Neural cell (in vitro differentiated cells): Measurements from ENCODE around the gene COL8A1. TPM values are rescaled to one million over a fixed set of nuclear protein-coding genes. Genes with fewer than 3 reads are reported as not detected.

Source experiments
- H2AFZ ChIP-seq: fragments of 200-600, 300-800 bp; sonication (generic), shearing (Covaris generic); 2 replicates; pipeline ENCODE4 v1.6.0; 2014; ENCODE audit warnings: low read depth, mild to moderate bottlenecking, antibody characterized with exemption, low read length, moderate library complexity
- H3F3A ChIP-seq: fragments of 200-600 bp; shearing (Covaris generic); 2 replicates; pipeline ENCODE4 v1.6.1; 2016; ENCODE audit warnings: mild to moderate bottlenecking, moderate library complexity, mixed read lengths, antibody characterized with exemption, low read length; ENCODE audit not compliant: insufficient read depth, poor library complexity, severe bottlenecking
- H3K27ac ChIP-seq: fragments of 200-600, 300-800 bp; sonication (generic), shearing (Covaris generic); 2 replicates; pipeline ENCODE4 v1.5.1; 2014; ENCODE audit warnings: mild to moderate bottlenecking, low read length, moderate library complexity
- H3K27me3 ChIP-seq: fragments of 300-800, 200-600 bp; sonication (generic), shearing (Covaris generic); 2 replicates; pipeline ENCODE4 v1.6.0; 2014; ENCODE audit warnings: mild to moderate bottlenecking, low read depth, low read length, moderate library complexity; ENCODE audit not compliant: insufficient read depth
- H3K36me3 ChIP-seq: fragments of 300-800, 200-600 bp; sonication (generic), shearing (Covaris generic); 2 replicates; pipeline ENCODE4 v1.5.1; 2014; ENCODE audit warnings: mild to moderate bottlenecking, antibody characterized with exemption, low read length, moderate library complexity; ENCODE audit not compliant: insufficient read depth
- H3K4me2 ChIP-seq: fragments of 300-800, 200-600 bp; sonication (generic), shearing (Covaris generic); 2 replicates; pipeline ENCODE4 v1.6.0; 2014; ENCODE audit warnings: mild to moderate bottlenecking, low read length
- H3K4me3 ChIP-seq: fragments of 300-800, 200-600 bp; sonication (generic), shearing (Covaris generic); 2 replicates; pipeline ENCODE4 v1.5.1; 2014; ENCODE audit warnings: mild to moderate bottlenecking, low read length, moderate library complexity
- H3K79me2 ChIP-seq: fragments of 200-600 bp; shearing (Covaris generic); replicated peaks from 2 replicates; pipeline ENCODE4 v1.6.0; 2014; ENCODE audit warnings: mild to moderate bottlenecking, low read length, moderate library complexity; ENCODE audit not compliant: insufficient read depth
- H3K9ac ChIP-seq: fragments of 300-800, 200-600 bp; sonication (generic), shearing (Covaris generic); 2 replicates; pipeline ENCODE4 v1.6.1; 2016; ENCODE audit warnings: mild to moderate bottlenecking, low read length, mixed read lengths
- H3K9me2 ChIP-seq: fragments of 200-600 bp; shearing (Covaris generic); 2 replicates; pipeline ENCODE4 v1.6.1; 2016; ENCODE audit warnings: mild to moderate bottlenecking, low read length, mixed read lengths; ENCODE audit not compliant: insufficient read depth
- H3K9me3 ChIP-seq: fragments of 200-600, 300-800 bp; sonication (generic), shearing (Covaris generic); 2 replicates; pipeline ENCODE4 v1.6.1; 2016; ENCODE audit warnings: mild to moderate bottlenecking, mixed run types, low read length, moderate library complexity, mixed read lengths
- H4K20me1 ChIP-seq: fragments of 200-600 bp; shearing (Covaris generic); 2 replicates; pipeline ENCODE4 v1.6.1; 2016; ENCODE audit warnings: mild to moderate bottlenecking, mixed run types; ENCODE audit not compliant: insufficient read depth
- CTCF ChIP-seq: fragments of 450-650 bp; IDR thresholded peaks from 2 replicates; pipeline ENCODE4 v1.5.1; 2014; ENCODE audit warnings: antibody characterized with exemption, mild to moderate bottlenecking, moderate library complexity; ENCODE audit not compliant: poor library complexity, severe bottlenecking
- EP300 ChIP-seq: fragments of 450-650 bp; conservative IDR thresholded peaks from 2 replicates; pipeline ENCODE4 v1.6.1; 2014; ENCODE audit warnings: antibody characterized with exemption, mild to moderate bottlenecking, moderate library complexity; ENCODE audit not compliant: poor library complexity, severe bottlenecking
- EZH2 ChIP-seq: fragments of 200-600, 300-800 bp; shearing (Covaris generic), sonication (generic); IDR thresholded peaks from 2 replicates; pipeline ENCODE4 v1.6.1; 2014; ENCODE audit warnings: antibody characterized with exemption, low read length, borderline replicate concordance, mild to moderate bottlenecking; ENCODE audit not compliant: insufficient read depth, poor library complexity, severe bottlenecking
- MXI1 ChIP-seq: fragments of 450-650 bp; conservative IDR thresholded peaks from 2 replicates; pipeline ENCODE4 v1.6.1; 2014; ENCODE audit warnings: antibody characterized with exemption, mild to moderate bottlenecking; ENCODE audit not compliant: poor library complexity, severe bottlenecking
- POLR2AphosphoS5 ChIP-seq: IDR thresholded peaks from 2 replicates; pipeline ENCODE4 v1.6.1; 2012
- RAD21 ChIP-seq: fragments of 450-650 bp; conservative IDR thresholded peaks from 2 replicates; pipeline ENCODE4 v1.6.1; 2014; ENCODE audit warnings: antibody characterized with exemption, mild to moderate bottlenecking, moderate library complexity
- REST ChIP-seq: IDR thresholded peaks from 2 replicates; pipeline ENCODE4 v1.6.1; 2012; ENCODE audit warnings: borderline replicate concordance
- SMC3 ChIP-seq: fragments of 450-650 bp; conservative IDR thresholded peaks from 2 replicates; pipeline ENCODE4 v1.6.1; 2014; ENCODE audit warnings: antibody characterized with exemption, mild to moderate bottlenecking, moderate library complexity; ENCODE audit not compliant: poor library complexity
- polyA plus RNA-seq: library from polyadenylated mRNA; depleted of rRNA; stranded (reverse); fragments of >200 nt; gene quantifications from 2 replicates; pipeline ENCODE4 v1.2.3, GENCODE V29; 2014

COL8A1 gene
- polyA plus RNA-seq, 1 donor from 2014 or later = 0.04 TPM

- Histone ChIP-seq H3K9me2 (no peaks in the 10 kb centered on the region), H4K20me1 (no peaks in the 10 kb centered on the region), H3K27me3 (no peaks in the 10 kb centered on the region), H3K9ac (no peak overlapping the region), H2AFZ (no peak overlapping the region), H3K9me3 (no peaks in the 10 kb centered on the region), H3K4me3 (no peak overlapping the region), H3K79me2 (no peaks in the 10 kb centered on the region), H3F3A (no peaks in the 10 kb centered on the region), H3K27ac (no peak overlapping the region), H3K4me2 (no peak overlapping the region), H3K36me3 (no peaks in the 10 kb centered on the region)
- TF ChIP-seq RAD21 (no peak), CTCF (no peak), SMC3 (no peak), POLR2AphosphoS5 (no peak)
These were observed 126.0 kb downstream of the COL8A1 start for GRCh38 chr3:99764377-99764776.

GRCh38 chr3:99765042-99765942 is 126.9 kb downstream of the COL8A1 start:
- H3K9me2 ChIP-seq = no peaks in the 10 kb centered on the region
- no peak overlapping the region for H2AFZ ChIP-seq
- H3K27ac ChIP-seq = no peak overlapping the region
- H3K36me3 ChIP-seq = no peaks in the 10 kb centered on the region
- no peaks in the 10 kb centered on the region for H3F3A ChIP-seq
- H3K4me3 ChIP-seq = no peak overlapping the region
- H3K79me2 ChIP-seq = no peaks in the 10 kb centered on the region
- no peaks in the 10 kb centered on the region for H4K20me1 ChIP-seq
- no peak overlapping the region for H3K4me2 ChIP-seq
- H3K27me3 ChIP-seq = no peaks in the 10 kb centered on the region
- no peak for TF ChIP-seq POLR2AphosphoS5
- no peak for TF ChIP-seq CTCF
- no peak for TF ChIP-seq RAD21
- no peak for TF ChIP-seq MXI1
- no peak for TF ChIP-seq REST
- TF ChIP-seq EP300 = no peak
- no peak for TF ChIP-seq EZH2
- H3K9ac ChIP-seq = no peak overlapping the region
- H3K9me3 ChIP-seq = no peaks in the 10 kb centered on the region
